Liver (tissue), 9 donors: ENCODE measurements around the gene CDKN1A. TPM values are rescaled to one million over a fixed set of nuclear protein-coding genes. Genes with fewer than 3 reads are reported as not detected.

Experiments used
- DNase-seq: peaks from one replicate; pipeline ENCODE4 v3.0.0-alpha.2; 2017; ENCODE audit warnings: low spot score
- H3K27ac ChIP-seq, 2 donors: one replicate each; pipeline ENCODE4 v1.7.0; 2013; ENCODE audit warnings: inconsistent platforms in 2 of 2, low read length in 2 of 2, control low read depth in 1 of 2, low read depth in 1 of 2, mild to moderate bottlenecking in 1 of 2
- H3K27me3 ChIP-seq, 4 donors: one replicate each; pipeline versions ENCODE4 v1.6.1 to v1.7.0; 2013; ENCODE audit warnings: low read length in 3 of 4, inconsistent platforms in 1 of 4, mild to moderate bottlenecking in 1 of 4, moderate library complexity in 1 of 4; ENCODE audit not compliant: control insufficient read depth in 4 of 4, insufficient read depth in 4 of 4
- H3K36me3 ChIP-seq, 4 donors: one replicate each; pipeline versions ENCODE4 v1.6.1 to v1.7.0; 2013; ENCODE audit warnings: low read length in 3 of 4, mild to moderate bottlenecking in 3 of 4, low read depth in 1 of 4, moderate library complexity in 1 of 4; ENCODE audit not compliant: control insufficient read depth in 4 of 4, insufficient read depth in 3 of 4
- H3K4me1 ChIP-seq, 4 donors: one replicate each; pipeline versions ENCODE4 v1.6.1 to v1.7.0; 2013; ENCODE audit warnings: low read length in 3 of 4, mild to moderate bottlenecking in 3 of 4, moderate library complexity in 1 of 4; ENCODE audit not compliant: control insufficient read depth in 4 of 4, insufficient read depth in 4 of 4
- H3K4me3 ChIP-seq, 3 donors: one replicate each; pipeline versions ENCODE4 v1.6.1 to v1.7.0; 2013; ENCODE audit warnings: low read length in 3 of 3, control low read depth in 1 of 3, low read depth in 1 of 3, mild to moderate bottlenecking in 1 of 3
- H3K9ac ChIP-seq, 2 donors: one replicate each; pipeline ENCODE4 v1.7.0; 2013; ENCODE audit warnings: low read length in 2 of 2, mild to moderate bottlenecking in 2 of 2, moderate library complexity in 2 of 2, control low read depth in 1 of 2, low read depth in 1 of 2
- H3K9me3 ChIP-seq, 4 donors: one replicate each; pipeline versions ENCODE4 v1.6.1 to v1.7.0; 2013; ENCODE audit warnings: low read length in 3 of 4; ENCODE audit not compliant: control insufficient read depth in 4 of 4
- EGR1 ChIP-seq, 2 donors: IDR thresholded peaks; 2 replicates each; pipeline ENCODE4 v1.6.1; 2016 to 2018; ENCODE audit warnings: antibody characterized with exemption in 2 of 2, low read depth in 2 of 2
- FOXA1 ChIP-seq: IDR thresholded peaks from 2 replicates; pipeline ENCODE4 v1.6.1; 2016; ENCODE audit warnings: antibody characterized with exemption
- FOXA2 ChIP-seq: IDR thresholded peaks from 2 replicates; pipeline ENCODE4 v1.6.1; 2016; ENCODE audit warnings: antibody characterized with exemption
- GABPA ChIP-seq, 2 donors: IDR thresholded peaks in 1 of 2; conservative IDR thresholded peaks in 1 of 2; 2 replicates each; pipeline ENCODE4 v1.6.1; 2016; ENCODE audit warnings: antibody characterized with exemption in 2 of 2, mild to moderate bottlenecking in 1 of 2, moderate library complexity in 1 of 2
- HNF4A ChIP-seq, 2 donors: conservative IDR thresholded peaks; 2 replicates each; pipeline ENCODE4 v1.6.1; 2016; ENCODE audit warnings: antibody characterized with exemption in 2 of 2, mild to moderate bottlenecking in 2 of 2
- HNF4G ChIP-seq: IDR thresholded peaks from 2 replicates; pipeline ENCODE4 v1.6.1; 2016; ENCODE audit warnings: antibody characterized with exemption
- JUND ChIP-seq, 2 donors: IDR thresholded peaks; 2 replicates each; pipeline ENCODE4 v1.6.1; 2016; ENCODE audit warnings: antibody characterized with exemption in 2 of 2
- NR2F2 ChIP-seq: IDR thresholded peaks from 2 replicates; pipeline ENCODE4 v1.6.1; 2016; ENCODE audit warnings: antibody characterized with exemption
- RAD21 ChIP-seq, 2 donors: IDR thresholded peaks; 2 replicates each; pipeline ENCODE4 v1.6.1; 2016; ENCODE audit warnings: antibody characterized with exemption in 2 of 2, mild to moderate bottlenecking in 2 of 2
- RXRA ChIP-seq, 2 donors: IDR thresholded peaks; 2 replicates each; pipeline ENCODE4 v1.6.1; 2017 to 2018; ENCODE audit warnings: antibody characterized with exemption in 2 of 2, mild to moderate bottlenecking in 1 of 2
- SP1 ChIP-seq: IDR thresholded peaks from 2 replicates; pipeline ENCODE4 v1.6.1; 2018; ENCODE audit warnings: antibody characterized with exemption, mild to moderate bottlenecking
- TAF1 ChIP-seq: conservative IDR thresholded peaks from 2 replicates; pipeline ENCODE4 v1.6.1; 2016; ENCODE audit warnings: antibody characterized with exemption, mild to moderate bottlenecking
- YY1 ChIP-seq: IDR thresholded peaks from 2 replicates; pipeline ENCODE4 v1.6.1; 2016; ENCODE audit warnings: antibody characterized with exemption, mild to moderate bottlenecking
- WGBS: extraction: QIAGEN DNeasy Blood & Tissue Kit; methylation state at CpG from one replicate; pipeline ENCODE4 v1.1.7; 2013; 5-methylcytosine and 5-hydroxymethylcytosine counted together
- polyA plus RNA-seq, 2 donors: library from polyadenylated mRNA; stranded (reverse) in 1 of 2; unstranded in 1 of 2; fragments of 200-250 nt in 1 of 2; fragments of >200 nt in 1 of 2; fragmentation: Nextera tagmentation in 1 of 2; extraction: Ambion mirVana in 1 of 2; gene quantifications; one replicate each; pipeline versions ENCODE4 v1.2.1 to v1.2.3, GENCODE V29; 2013 to 2015
- total RNA-seq, 2 donors: library from RNA; depleted of rRNA; stranded (reverse); fragments of >200 nt; gene quantifications; one replicate each; pipeline ENCODE4 v1.2.3, GENCODE V29; 2014
- TF ChIP-seq, protein P1 (sequence below): IDR thresholded peaks from 2 replicates; pipeline ENCODE4 v1.6.1; 2016; ENCODE audit warnings: antibody characterized with exemption
- TF ChIP-seq, protein P2 (sequence below): IDR thresholded peaks from 2 replicates; pipeline ENCODE4 v1.6.1; 2016; ENCODE audit warnings: antibody characterized with exemption
- TF ChIP-seq, protein P3 (sequence below): fragments of 150-350 bp; IDR thresholded peaks from 2 replicates; pipeline ENCODE4 v1.5.1; 2017; ENCODE audit warnings: improper control_type of control experiment, low read depth, low read length; ENCODE audit not compliant: missing input control
- TF ChIP-seq, protein P4 (sequence below): IDR thresholded peaks from 2 replicates; pipeline ENCODE4 v1.6.1; 2016; ENCODE audit warnings: antibody characterized with exemption, mild to moderate bottlenecking
- TF ChIP-seq, protein P5 (sequence below): IDR thresholded peaks from 2 replicates; pipeline ENCODE4 v1.6.1; 2016; ENCODE audit warnings: antibody characterized with exemption
- donor health status: healthy.
- donor health status: healthy.
- donor health status: healthy.
- donor health status: healthy.
- donor health status: healthy.

CDKN1A gene
- total and polyA plus RNA-seq, 4 donors: 3.2 to 41.7 (median 20.5) TPM

DNA sequence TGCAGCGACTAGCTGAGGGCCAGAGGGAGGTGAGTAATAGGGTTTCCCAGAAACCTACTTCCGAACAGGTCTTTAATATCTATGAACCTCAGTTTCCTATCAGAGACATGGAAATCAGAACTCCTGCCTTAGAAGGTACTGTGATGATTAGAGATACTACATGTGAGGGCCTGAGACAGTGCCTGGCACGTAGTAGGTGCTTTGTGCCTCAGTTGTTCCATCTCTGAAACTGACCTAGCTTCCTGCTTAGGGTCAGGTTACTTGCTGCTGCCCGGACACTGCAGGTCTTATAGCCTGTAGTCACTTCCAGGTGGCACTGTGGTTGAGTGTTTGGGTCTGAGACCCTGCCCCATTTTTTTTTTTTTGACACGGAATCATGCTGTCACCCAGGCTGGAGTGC is 40.0 kb downstream of the CDKN1A start:
- no peak overlapping the region for H3K4me3 ChIP-seq
- no peaks in the 10 kb centered on the region for H3K4me1 ChIP-seq
- no peaks in the 10 kb centered on the region for H3K27me3 ChIP-seq
- no peak overlapping the region for H3K9ac ChIP-seq
- no peak overlapping the region for H3K27ac ChIP-seq
- no peak for TF ChIP-seq TAF1
- TF ChIP-seq, protein P1, sequence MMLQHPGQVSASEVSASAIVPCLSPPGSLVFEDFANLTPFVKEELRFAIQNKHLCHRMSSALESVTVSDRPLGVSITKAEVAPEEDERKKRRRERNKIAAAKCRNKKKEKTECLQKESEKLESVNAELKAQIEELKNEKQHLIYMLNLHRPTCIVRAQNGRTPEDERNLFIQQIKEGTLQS: no peak
- TF ChIP-seq, protein P2, sequence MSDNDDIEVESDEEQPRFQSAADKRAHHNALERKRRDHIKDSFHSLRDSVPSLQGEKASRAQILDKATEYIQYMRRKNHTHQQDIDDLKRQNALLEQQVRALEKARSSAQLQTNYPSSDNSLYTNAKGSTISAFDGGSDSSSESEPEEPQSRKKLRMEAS: no peak
- no peak for TF ChIP-seq FOXA1
- no peak for TF ChIP-seq SP1
- TF ChIP-seq FOXA2: no peak
- no peaks in the 10 kb centered on the region for H3K36me3 ChIP-seq
- DNase-seq: no peak
- WGBS: 69% methylated on average over 5 of the region's 5 CpGs
- no peaks in the 10 kb centered on the region for H3K9me3 ChIP-seq

DNA sequence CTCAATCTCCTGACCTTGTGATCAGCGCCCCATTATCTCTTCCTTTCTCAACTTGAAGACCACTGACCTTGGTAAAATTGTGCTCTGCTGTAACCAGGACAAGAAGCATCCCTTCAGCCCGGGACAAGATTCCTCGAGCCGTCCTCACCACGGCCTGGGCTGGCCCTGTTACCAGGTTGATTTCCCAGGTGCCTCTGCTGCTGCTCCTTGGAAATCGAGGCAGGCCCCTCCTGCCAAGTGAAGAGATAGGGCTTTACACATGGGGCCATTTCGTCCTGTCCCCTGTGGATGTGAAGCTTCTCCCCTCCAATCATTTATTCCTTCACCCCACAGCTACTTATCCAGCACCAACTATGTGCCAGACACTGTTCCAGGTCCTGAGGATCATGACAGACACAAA is 40.6 kb downstream of the CDKN1A start:
- WGBS: 88% methylated on average over 7 of the region's 7 CpGs
- Histone ChIP-seq H3K36me3 (no peaks in the 10 kb centered on the region), H3K9me3 (no peaks in the 10 kb centered on the region), H3K27me3 (no peaks in the 10 kb centered on the region), H3K4me1 (no peaks in the 10 kb centered on the region), H3K27ac (no peak overlapping the region), H3K9ac (no peak overlapping the region), H3K4me3 (no peak overlapping the region)
- no peak for DNase-seq
- TF ChIP-seq FOXA1 (no peak), YY1 (no peak), FOXA2 (no peak)

DNA sequence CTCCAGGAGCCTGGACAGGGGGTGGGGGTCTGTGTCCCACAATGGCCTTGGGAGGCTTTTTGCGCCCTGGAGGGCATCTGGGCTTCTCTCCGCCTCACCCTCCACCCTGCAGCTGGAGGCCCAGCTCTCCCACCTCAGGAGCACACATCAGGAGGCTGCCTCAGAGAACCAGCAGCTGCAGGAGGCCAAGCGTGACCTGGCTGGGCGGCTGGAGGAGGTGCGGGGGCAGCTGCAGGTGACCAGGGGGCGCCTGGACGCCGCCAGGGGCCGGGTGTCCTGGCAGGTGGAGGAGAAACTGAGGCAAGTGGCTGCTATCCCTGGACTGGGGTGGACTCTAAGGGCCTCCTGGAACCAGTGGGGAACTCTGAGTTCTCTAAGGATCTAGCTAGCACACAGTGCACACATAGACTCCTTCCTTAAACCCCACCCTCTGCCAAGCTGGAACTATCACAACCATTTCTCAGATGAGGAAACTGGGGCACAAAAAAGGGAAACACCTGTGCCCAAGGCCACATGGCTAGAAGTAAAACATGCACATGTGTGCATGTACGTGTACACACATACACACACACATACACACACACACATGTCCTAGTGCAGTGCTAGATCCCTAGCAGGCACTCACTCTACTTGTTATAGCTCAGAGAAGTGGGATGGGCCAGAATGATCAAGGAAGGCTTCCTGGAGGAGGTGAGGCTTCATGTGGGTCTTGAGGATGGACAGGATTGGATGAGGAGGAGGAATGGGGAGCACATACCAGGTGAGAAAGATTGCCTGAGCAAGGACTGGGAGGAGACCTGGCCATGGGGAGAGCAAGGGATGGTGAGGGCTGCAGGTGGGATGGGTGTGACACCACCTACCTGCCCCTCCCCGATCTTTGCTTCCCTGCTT is 42.0 kb downstream of the CDKN1A start:
- H3K9me3 ChIP-seq: no peaks in the 10 kb centered on the region
- H3K4me3 ChIP-seq: no peak overlapping the region
- H3K36me3 ChIP-seq: no peaks in the 10 kb centered on the region
- TF ChIP-seq, protein P3, sequence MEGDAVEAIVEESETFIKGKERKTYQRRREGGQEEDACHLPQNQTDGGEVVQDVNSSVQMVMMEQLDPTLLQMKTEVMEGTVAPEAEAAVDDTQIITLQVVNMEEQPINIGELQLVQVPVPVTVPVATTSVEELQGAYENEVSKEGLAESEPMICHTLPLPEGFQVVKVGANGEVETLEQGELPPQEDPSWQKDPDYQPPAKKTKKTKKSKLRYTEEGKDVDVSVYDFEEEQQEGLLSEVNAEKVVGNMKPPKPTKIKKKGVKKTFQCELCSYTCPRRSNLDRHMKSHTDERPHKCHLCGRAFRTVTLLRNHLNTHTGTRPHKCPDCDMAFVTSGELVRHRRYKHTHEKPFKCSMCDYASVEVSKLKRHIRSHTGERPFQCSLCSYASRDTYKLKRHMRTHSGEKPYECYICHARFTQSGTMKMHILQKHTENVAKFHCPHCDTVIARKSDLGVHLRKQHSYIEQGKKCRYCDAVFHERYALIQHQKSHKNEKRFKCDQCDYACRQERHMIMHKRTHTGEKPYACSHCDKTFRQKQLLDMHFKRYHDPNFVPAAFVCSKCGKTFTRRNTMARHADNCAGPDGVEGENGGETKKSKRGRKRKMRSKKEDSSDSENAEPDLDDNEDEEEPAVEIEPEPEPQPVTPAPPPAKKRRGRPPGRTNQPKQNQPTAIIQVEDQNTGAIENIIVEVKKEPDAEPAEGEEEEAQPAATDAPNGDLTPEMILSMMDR: no peak
- TF ChIP-seq, protein P4, sequence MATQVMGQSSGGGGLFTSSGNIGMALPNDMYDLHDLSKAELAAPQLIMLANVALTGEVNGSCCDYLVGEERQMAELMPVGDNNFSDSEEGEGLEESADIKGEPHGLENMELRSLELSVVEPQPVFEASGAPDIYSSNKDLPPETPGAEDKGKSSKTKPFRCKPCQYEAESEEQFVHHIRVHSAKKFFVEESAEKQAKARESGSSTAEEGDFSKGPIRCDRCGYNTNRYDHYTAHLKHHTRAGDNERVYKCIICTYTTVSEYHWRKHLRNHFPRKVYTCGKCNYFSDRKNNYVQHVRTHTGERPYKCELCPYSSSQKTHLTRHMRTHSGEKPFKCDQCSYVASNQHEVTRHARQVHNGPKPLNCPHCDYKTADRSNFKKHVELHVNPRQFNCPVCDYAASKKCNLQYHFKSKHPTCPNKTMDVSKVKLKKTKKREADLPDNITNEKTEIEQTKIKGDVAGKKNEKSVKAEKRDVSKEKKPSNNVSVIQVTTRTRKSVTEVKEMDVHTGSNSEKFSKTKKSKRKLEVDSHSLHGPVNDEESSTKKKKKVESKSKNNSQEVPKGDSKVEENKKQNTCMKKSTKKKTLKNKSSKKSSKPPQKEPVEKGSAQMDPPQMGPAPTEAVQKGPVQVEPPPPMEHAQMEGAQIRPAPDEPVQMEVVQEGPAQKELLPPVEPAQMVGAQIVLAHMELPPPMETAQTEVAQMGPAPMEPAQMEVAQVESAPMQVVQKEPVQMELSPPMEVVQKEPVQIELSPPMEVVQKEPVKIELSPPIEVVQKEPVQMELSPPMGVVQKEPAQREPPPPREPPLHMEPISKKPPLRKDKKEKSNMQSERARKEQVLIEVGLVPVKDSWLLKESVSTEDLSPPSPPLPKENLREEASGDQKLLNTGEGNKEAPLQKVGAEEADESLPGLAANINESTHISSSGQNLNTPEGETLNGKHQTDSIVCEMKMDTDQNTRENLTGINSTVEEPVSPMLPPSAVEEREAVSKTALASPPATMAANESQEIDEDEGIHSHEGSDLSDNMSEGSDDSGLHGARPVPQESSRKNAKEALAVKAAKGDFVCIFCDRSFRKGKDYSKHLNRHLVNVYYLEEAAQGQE: no peak
- TF ChIP-seq NR2F2: no peak
- no peak for TF ChIP-seq RAD21 (IDR thresholded peaks at IDR 0.05)
- no peak for TF ChIP-seq JUND (IDR thresholded peaks at IDR 0.05)
- TF ChIP-seq EGR1 (IDR thresholded peaks at IDR 0.05; ENCODE audit: low read depth in 2 of 2): no peak
- TF ChIP-seq, protein P1: no peak
- no peak for TF ChIP-seq HNF4G
- TF ChIP-seq, protein P5, sequence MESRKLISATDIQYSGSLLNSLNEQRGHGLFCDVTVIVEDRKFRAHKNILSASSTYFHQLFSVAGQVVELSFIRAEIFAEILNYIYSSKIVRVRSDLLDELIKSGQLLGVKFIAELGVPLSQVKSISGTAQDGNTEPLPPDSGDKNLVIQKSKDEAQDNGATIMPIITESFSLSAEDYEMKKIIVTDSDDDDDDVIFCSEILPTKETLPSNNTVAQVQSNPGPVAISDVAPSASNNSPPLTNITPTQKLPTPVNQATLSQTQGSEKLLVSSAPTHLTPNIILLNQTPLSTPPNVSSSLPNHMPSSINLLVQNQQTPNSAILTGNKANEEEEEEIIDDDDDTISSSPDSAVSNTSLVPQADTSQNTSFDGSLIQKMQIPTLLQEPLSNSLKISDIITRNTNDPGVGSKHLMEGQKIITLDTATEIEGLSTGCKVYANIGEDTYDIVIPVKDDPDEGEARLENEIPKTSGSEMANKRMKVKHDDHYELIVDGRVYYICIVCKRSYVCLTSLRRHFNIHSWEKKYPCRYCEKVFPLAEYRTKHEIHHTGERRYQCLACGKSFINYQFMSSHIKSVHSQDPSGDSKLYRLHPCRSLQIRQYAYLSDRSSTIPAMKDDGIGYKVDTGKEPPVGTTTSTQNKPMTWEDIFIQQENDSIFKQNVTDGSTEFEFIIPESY: no peak
- TF ChIP-seq YY1: no peak
- no peak for TF ChIP-seq TAF1
- TF ChIP-seq SP1: no peak
- no peak for TF ChIP-seq FOXA2
- TF ChIP-seq, protein P2: no peak
- TF ChIP-seq HNF4A (conservative IDR thresholded peaks at IDR 0.05): no peak
- TF ChIP-seq GABPA (IDR thresholded peaks at IDR 0.05 in 1 of 2, conservative IDR thresholded peaks at IDR 0.05 in 1 of 2): no peak
- no peak for TF ChIP-seq FOXA1
- TF ChIP-seq RXRA (IDR thresholded peaks at IDR 0.05): no peak
- WGBS: 95% methylated on average over 11 of the region's 11 CpGs
- H3K27ac ChIP-seq: no peak overlapping the region
- no peaks in the 10 kb centered on the region for H3K27me3 ChIP-seq
- H3K9ac ChIP-seq: no peak overlapping the region
- no peaks in the 10 kb centered on the region for H3K4me1 ChIP-seq
- DNase-seq: no peak
